SK-N-MC (cell line): ENCODE results near the gene UBA6.
"Not testable (repeated sequence)": the region's sequence is repeated elsewhere in the genome, so short reads cannot be mapped to it uniquely, and the experiment has no call there.

Source experiments
- EZH2 ChIP-seq: fragments of 200-600 bp; sonication (generic); IDR thresholded peaks from one replicate; pipeline ENCODE4 v1.6.1; 2017; ENCODE audit warnings: antibody characterized with exemption
- FOXP2 ChIP-seq: optimal IDR thresholded peaks from 2 replicates; pipeline ENCODE3; 2011; ENCODE audit warnings: mild to moderate bottlenecking, moderate library complexity; ENCODE audit not compliant: insufficient read depth; ENCODE audit errors: extremely low read length, control extremely low read depth
- POLR2AphosphoS5 ChIP-seq: IDR thresholded peaks from 2 replicates; pipeline ENCODE4 v1.6.1; 2012; ENCODE audit warnings: mild to moderate bottlenecking, low read depth, low read length, borderline replicate concordance

DNA sequence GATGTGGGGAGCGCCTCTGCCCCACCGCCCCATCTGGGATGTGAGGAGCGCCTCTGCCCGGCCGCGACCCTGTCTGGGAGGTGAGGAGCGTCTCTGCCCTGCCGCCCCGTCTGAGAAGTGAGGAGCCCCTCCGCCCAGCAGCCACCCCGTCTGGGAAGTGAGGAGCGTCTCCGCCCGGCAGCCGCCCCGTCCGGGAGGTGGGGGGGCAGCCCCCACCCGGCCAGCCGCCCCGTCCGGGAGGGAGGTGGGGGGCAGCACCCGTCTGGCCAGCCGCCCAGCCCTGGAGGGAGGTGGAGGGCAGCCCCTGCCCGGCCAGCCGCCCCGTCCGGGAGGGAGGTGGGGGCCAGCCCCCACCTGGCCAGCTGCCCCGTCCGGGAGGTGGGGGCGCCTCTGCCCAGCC is 64.0 kb downstream of the UBA6 start:
- not testable (repeated sequence) for TF ChIP-seq POLR2AphosphoS5, EZH2, FOXP2
